Body of pancreas (tissue), 4 donors: ENCODE measurements around the gene SETD2.

ENCODE experiments used
- CTCF ChIP-seq, 7 experiments: fragments of 450-650 bp in 4 of 7; fragments of 200-600 bp in 3 of 7; sonication (generic) in 3 of 7; IDR thresholded peaks; one replicate each; pipeline ENCODE4 v1.5.1; 2016 to 2019; ENCODE audit warnings: antibody characterized with exemption in 7 of 7
- POLR2A ChIP-seq, 3 donors: fragments of 450-650 bp; IDR thresholded peaks; one replicate each; pipeline ENCODE4 v1.6.1; 2016; ENCODE audit warnings: antibody characterized with exemption in 3 of 3, mild to moderate bottlenecking in 2 of 3

DNA sequence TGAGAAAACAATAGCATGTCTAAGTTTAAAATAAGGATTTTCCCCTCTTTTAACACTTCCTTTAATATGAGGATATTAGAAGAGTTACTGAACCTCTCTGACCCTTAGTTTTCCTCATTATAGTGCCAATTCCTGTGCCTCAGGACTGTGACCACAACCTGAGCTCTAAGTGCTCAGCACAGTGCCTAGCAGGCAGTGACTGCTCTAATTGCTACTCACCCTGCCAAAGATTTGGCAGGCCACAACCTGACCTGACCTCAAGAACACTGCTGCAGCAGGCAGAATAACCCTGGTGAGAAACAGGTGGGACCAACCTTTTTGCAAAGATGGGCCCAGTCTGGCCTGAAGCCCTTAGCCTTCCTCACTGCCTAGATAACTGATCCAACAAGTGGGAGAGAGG lies 148.8 kb downstream of the SETD2 start:
- TF ChIP-seq CTCF (IDR thresholded peaks at IDR 0.05) (no peak), POLR2A (IDR thresholded peaks at IDR 0.05) (no peak)
